HG02852 (cell line): Measurements from ENCODE around the gene EIF3F.

Source experiments
- ATAC-seq: cut with Tn5 transposase; IDR thresholded peaks from one replicate; pipeline ENCODE4 v1.9.1; 2021; ENCODE audit warnings: mild to moderate bottlenecking, moderate library complexity; ENCODE audit not compliant: unreplicated experiment

The EIF3F gene

GRCh38 chr11:8036002-8036802, 49.1 kb downstream of the EIF3F start:
- ATAC-seq = no peak

GRCh38 chr11:8036986-8037385, 49.8 kb downstream of the EIF3F start:
- ATAC-seq = no peak

DNA sequence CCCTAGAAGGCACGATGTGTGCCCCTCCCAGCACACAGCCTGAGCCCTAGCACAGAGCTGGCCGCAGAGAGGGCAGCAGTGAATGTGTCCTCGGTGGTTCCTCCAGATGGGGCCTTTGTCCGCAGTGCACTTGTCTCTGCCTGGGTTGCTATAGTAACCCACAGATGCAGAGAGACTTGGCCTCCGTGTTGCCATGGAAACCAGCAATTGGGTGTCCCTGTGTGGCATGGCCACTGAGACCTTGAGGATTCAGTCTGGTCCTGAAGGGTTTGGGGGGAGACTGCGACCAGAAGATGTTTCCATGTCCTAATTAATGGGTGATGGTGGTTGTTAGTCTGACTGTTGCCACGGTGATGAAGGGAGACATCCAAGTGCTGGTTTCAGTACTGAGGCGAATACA, 51.3 kb downstream of the EIF3F start:
- ATAC-seq = no peak

DNA sequence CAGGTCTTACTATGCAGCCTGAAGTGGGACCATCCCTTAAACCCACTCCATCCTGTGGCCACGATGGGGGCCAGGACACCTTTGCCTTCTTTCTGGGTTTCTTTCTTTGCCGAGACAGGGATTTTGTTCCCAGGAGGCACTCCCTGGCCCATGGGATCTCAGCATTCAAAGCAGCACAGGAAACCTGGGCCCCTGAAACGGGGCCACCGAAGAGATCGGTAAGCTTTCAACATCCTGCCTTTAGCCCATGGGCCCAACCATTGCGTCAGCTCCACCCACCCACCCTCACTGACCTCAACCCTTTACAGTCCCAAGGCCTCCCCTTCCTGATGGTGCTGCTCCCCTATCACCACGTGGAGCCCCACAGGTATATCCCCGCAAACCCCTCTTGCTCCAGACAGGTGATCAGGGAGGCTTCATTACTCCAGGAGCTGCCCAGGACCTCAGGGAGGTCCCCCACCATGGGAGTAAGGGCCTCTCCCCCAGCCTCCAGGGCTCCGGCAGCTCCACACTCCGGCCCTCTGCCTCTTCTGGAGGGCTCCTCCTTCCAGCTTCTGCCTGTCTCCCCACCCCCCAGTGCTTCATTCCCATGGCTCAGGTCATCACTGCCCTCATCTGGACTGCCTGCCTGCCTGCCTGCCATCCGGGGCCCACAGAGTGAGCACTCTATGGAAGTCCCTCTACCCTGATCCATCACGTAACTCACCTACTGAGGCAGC, 51.8 kb downstream of the EIF3F start:
- ATAC-seq = no peak

GRCh38 chr11:8039530-8040260, 52.6 kb downstream of the EIF3F start:
- ATAC-seq = no peak

GRCh38 chr11:8040261-8040920, 53.3 kb downstream of the EIF3F start:
- no peak for ATAC-seq

- ATAC-seq = no peak
Measured at GRCh38 chr11:8040921-8041285, 53.8 kb downstream of the EIF3F start.

GRCh38 chr11:8041576-8041975, 54.4 kb downstream of the EIF3F start:
- ATAC-seq = no peak

DNA sequence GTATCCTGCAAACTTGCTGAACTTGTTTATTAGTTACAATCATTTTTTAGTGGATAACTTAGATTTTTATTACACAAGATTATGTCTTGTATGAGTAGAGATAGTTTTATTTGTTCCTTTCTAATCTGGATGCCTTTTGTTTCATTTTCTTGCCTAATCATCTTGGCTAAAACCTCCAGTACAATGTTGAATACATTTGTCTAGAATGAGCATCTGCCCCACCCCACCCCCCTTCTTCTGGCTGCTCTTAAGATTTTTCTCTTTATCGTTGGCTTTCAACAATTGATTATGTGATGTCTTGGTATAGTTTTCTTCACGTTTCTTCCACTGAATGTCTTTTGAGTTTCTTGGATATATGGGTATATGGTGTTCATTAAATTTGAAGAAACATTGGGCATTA, 56.6 kb downstream of the EIF3F start:
- ATAC-seq = no peak

- no peak for ATAC-seq
Measured at GRCh38 chr11:8045839-8046238, 58.7 kb downstream of the EIF3F start.

DNA sequence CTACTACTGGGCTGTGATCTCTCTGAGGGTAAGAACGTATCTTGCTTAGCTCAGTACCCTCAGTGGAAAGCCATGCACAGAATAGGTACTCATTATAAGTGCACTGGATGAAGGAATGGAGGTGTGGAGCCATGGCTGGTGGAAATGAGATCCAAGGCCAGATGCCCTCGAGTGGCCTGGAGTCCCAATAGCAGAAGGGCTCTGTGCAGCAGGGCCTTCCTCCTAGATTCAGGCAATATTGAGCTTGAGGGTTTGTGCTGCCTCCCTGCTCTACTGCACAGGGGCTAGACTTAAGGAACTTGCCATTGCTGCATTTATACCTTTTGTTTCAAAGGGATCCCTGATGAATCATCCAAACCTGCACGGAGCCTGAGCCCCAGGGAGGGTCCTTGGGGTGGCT, 60.2 kb downstream of the EIF3F start:
- no peak for ATAC-seq

DNA sequence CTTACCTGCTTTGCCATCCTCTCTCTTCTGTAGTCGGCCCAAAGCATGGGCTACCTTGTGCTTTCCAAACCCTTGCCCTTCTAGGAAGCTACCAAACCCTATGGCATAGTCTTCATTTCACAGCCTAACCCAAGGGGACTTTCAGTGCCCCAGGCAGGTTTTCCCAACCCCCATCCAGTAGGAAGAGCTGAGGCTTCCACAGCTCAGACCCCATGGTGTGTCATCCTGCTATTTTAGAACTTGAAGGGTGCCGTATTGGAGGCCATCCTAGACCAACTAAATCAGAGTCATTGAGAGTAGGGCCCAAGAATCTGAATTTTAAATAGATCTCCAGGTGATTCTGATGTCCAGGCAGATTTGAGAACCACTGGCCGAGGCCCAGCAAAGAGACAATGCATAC, 61.9 kb downstream of the EIF3F start:
- no peak for ATAC-seq
